Kidney (tissue), 14 donors: ENCODE results near the gene LCOR. TPM values are rescaled to one million over a fixed set of nuclear protein-coding genes. Genes with fewer than 3 reads are reported as not detected.

ENCODE experiments used
- DNase-seq, 5 donors: peaks; one replicate each; pipeline ENCODE4 v3.0.0-alpha.2; 2013 to 2020
- FAIRE-seq: peaks from 2 replicates; lab custom pipeline; 2012; peaks lifted over from hg19 to GRCh38; lab: Jason Lieb, UNC
- H3K27ac ChIP-seq, 2 donors: one replicate each; pipeline ENCODE4 v1.7.0; 2013; ENCODE audit warnings: low read depth in 2 of 2, low read length in 2 of 2, inconsistent platforms in 1 of 2
- H3K27me3 ChIP-seq: one replicate; pipeline ENCODE4 v1.7.1; 2013; ENCODE audit warnings: low read length, inconsistent platforms; ENCODE audit not compliant: control insufficient read depth, insufficient read depth
- H3K36me3 ChIP-seq, 3 donors: one replicate each; pipeline versions ENCODE4 v1.7.0 to v1.7.1; 2013; ENCODE audit warnings: low read length in 3 of 3, control low read depth in 1 of 3, inconsistent platforms in 1 of 3; ENCODE audit not compliant: insufficient read depth in 3 of 3, control insufficient read depth in 2 of 3
- H3K4me1 ChIP-seq, 3 donors: one replicate each; pipeline versions ENCODE4 v1.7.0 to v1.7.1; 2013; ENCODE audit warnings: low read length in 3 of 3, inconsistent platforms in 1 of 3, low read depth in 1 of 3; ENCODE audit not compliant: control insufficient read depth in 2 of 3, insufficient read depth in 2 of 3
- H3K4me3 ChIP-seq, 3 donors: one replicate each; pipeline versions ENCODE4 v1.7.0 to v1.8.1; 2013; ENCODE audit warnings: low read length in 3 of 3, control low read depth in 1 of 3, inconsistent platforms in 1 of 3
- H3K9ac ChIP-seq, 3 donors: one replicate each; pipeline versions ENCODE4 v1.7.0 to v1.7.1; 2013; ENCODE audit warnings: low read length in 3 of 3, control low read depth in 1 of 3, inconsistent platforms in 1 of 3
- H3K9me3 ChIP-seq, 3 donors: one replicate each; pipeline versions ENCODE4 v1.7.0 to v1.7.1; 2013; ENCODE audit warnings: low read length in 3 of 3, control low read depth in 1 of 3, inconsistent platforms in 1 of 3; ENCODE audit not compliant: control insufficient read depth in 2 of 3, insufficient read depth in 1 of 3
- intact Hi-C: fragments of 100-400 bp; cut with DNase I; formaldehyde crosslinking; loops from one replicate; pipeline ENCODE4 v1.11.1; 2022
- polyA plus RNA-seq: library from polyadenylated mRNA; stranded (reverse); fragments of 350-450 nt; fragmentation: Illumina TruSeq; extraction: RNeasy Lipid Tissue Mini Kit (QIAGEN cat#74804); gene quantifications from one replicate; pipeline ENCODE4 v1.2.3, GENCODE V29; 2014; ENCODE audit warnings: low read depth, low replicate concordance; ENCODE audit not compliant: insufficient read depth
- total RNA-seq: library from RNA; stranded (reverse); fragmentation: NEBNext Ultra II Directional; extraction: Animal tissue kit (Norgen Biotek cat#: 25700); gene quantifications from one replicate; pipeline ENCODE4 v1.2.1, GENCODE V29; 2021
- TF ChIP-seq, protein P1 (sequence below): IDR thresholded peaks from 3 replicates; pipeline ENCODE4 v1.5.1; 2012; ENCODE audit warnings: mild to moderate bottlenecking, moderate library complexity, borderline replicate concordance; ENCODE audit not compliant: insufficient read depth; ENCODE audit errors: extremely low read depth
- donor health status: control.
- donor health status: control.
- donor health status: control.
- donor health status: control.
- donor health status: control.
- donor health status: DM: yes; HTN: yes; CAD: no.
- donor health status: Normal renal cell carcinoma (clear cell type).

LCOR gene
- total and polyA plus RNA-seq, 2 donors from 2014 or later: 2.8 to 48.5 TPM

DNA sequence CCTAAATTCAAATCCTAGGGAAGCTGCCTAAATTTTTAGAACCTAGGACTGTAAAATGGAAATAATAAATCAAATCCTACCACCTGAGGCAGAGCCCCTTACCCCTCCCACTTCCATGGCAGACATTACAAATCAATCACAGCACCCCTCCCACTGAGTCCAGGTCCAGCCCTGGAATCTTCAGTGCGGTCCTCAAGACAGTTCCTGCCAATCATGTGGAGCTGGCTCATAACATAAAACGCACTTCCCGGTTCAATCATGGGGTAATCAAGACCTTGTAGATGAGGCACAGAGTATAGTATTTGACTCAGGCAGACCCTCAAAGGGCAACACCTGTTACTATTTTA, 196.7 kb downstream of the LCOR start:
- Histone ChIP-seq H3K27ac (no peak overlapping the region), H3K4me3 (no peak overlapping the region), H3K4me1 (peaks cover 0 to 3% (median 0%) of the 10 kb centered on the region in 3 donors), H3K9me3 (no peaks in the 10 kb centered on the region), H3K9ac (no peak overlapping the region), H3K36me3 (no peaks in the 10 kb centered on the region), H3K27me3 (no peaks in the 10 kb centered on the region)
- intact Hi-C loops: no loop called here
- DNase-seq (no peak), FAIRE-seq (no peak)
- TF ChIP-seq, protein P1, sequence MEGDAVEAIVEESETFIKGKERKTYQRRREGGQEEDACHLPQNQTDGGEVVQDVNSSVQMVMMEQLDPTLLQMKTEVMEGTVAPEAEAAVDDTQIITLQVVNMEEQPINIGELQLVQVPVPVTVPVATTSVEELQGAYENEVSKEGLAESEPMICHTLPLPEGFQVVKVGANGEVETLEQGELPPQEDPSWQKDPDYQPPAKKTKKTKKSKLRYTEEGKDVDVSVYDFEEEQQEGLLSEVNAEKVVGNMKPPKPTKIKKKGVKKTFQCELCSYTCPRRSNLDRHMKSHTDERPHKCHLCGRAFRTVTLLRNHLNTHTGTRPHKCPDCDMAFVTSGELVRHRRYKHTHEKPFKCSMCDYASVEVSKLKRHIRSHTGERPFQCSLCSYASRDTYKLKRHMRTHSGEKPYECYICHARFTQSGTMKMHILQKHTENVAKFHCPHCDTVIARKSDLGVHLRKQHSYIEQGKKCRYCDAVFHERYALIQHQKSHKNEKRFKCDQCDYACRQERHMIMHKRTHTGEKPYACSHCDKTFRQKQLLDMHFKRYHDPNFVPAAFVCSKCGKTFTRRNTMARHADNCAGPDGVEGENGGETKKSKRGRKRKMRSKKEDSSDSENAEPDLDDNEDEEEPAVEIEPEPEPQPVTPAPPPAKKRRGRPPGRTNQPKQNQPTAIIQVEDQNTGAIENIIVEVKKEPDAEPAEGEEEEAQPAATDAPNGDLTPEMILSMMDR: no peak

DNA sequence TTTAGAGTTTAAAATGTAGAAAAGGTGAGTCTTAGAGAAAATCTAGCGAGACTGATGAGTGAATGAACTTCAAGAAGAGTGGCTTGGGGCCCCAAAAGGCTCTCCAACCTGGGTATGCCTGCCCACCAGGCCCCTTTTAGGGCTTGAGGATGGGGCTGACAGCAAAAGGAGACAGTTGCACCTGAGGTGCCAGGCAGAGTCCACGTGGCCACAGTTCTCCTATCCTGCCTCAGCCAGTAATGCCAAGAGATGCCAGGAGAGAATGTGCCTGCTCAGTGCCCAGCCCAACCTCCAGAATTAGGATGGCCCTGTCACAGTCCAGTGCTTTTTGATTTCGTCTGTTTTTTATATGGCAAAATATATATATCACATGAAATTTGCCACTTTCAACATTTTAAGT, 197.2 kb downstream of the LCOR start:
- Histone ChIP-seq H3K4me1 (no peaks in the 10 kb centered on the region), H3K9me3 (no peaks in the 10 kb centered on the region), H3K36me3 (no peaks in the 10 kb centered on the region), H3K27me3 (no peaks in the 10 kb centered on the region), H3K9ac (no peak overlapping the region), H3K27ac (no peak overlapping the region), H3K4me3 (no peak overlapping the region)
- DNase-seq: no peak
- intact Hi-C loops: no loop called here
- TF ChIP-seq, protein P1: no peak
- FAIRE-seq: no peak

DNA sequence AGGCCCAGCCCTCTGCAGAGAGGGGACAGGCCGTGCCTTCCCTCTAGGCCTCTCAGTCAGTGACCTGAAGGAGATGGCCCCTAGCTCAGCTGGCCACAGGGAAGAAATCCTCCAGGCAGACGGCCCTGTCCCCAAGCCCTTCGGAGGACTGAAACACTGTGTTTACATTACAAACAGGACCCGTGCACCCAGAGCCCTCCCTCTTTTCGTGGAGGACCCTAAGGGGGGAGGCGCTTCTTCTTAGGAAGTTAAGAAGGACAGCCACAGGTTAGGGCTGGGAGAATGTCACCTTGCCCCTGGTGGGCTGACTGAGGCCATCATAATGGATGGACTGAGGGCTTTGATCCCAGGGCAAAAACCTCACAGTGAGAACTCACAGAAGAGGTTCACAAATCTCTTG, 198.8 kb downstream of the LCOR start:
- Histone ChIP-seq H3K27ac (no peak overlapping the region), H3K9me3 (no peaks in the 10 kb centered on the region), H3K27me3 (no peaks in the 10 kb centered on the region), H3K9ac (no peak overlapping the region), H3K4me3 (no peak overlapping the region), H3K36me3 (no peaks in the 10 kb centered on the region), H3K4me1 (no peaks in the 10 kb centered on the region)
- intact Hi-C loops: no loop called here
- TF ChIP-seq, protein P1: no peak
- DNase-seq: no peak
- no peak for FAIRE-seq

DNA sequence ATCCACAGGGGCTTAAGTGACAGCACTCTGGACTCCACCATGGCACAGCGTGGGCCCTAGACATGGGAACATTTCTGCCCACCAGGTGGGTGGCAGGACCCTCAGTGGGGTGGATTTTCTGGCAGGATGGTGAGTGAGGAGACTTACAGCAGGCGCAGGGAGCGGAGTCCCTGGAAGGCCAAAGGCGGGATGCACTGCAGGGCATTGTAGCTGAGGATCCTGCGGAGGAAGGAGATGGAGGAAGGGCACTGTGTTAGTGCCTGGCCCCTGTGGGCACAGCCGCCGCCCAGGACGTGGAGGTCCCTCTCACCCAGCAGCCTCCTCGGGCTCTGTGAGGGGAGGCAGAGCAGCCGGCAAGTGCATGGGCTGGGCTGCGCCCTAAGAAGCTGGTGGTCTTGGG, 199.4 kb downstream of the LCOR start:
- Histone ChIP-seq H3K27me3 (no peaks in the 10 kb centered on the region), H3K4me3 (no peak overlapping the region), H3K9ac (no peak overlapping the region), H3K4me1 (no peaks in the 10 kb centered on the region), H3K27ac (no peak overlapping the region), H3K36me3 (no peaks in the 10 kb centered on the region), H3K9me3 (no peaks in the 10 kb centered on the region)
- TF ChIP-seq, protein P1: no peak
- DNase-seq (no peak), FAIRE-seq (no peak)
- intact Hi-C loops: no loop called here
